HCT116 (cell line): ENCODE measurements around the gene TMEM154. TPM values are rescaled to one million over a fixed set of nuclear protein-coding genes. Genes with fewer than 3 reads are reported as not detected.

Source experiments
- ATAC-seq: fragments of 200-7000 bp; cut with Tn5 transposase; 2 replicates; pipeline ENCODE4 v1.9.1; 2020; ENCODE audit warnings: mild to moderate bottlenecking, moderate library complexity
- BruUV-seq: library from RNA; stranded (reverse); fragments of 400-500 nt; replicated peaks from 2 replicates; lab custom pipeline; 2021; lab: Mats Ljungman, UMichigan
- CTCF ChIA-PET: fragments of 300-600 bp; sonication (Branson Sonifier 250); formaldehyde crosslinking; loops from one replicate; lab custom pipeline; 2021; ENCODE audit warnings: antibody characterized with exemption; lab: Charles Lee
- POLR2A ChIA-PET: fragments of 300-600, 350-600 bp; sonication (Branson Sonifier 250); formaldehyde crosslinking; loops from one replicate; lab custom pipeline; 2021; ENCODE audit warnings: antibody characterized with exemption; lab: Charles Lee
- RAD21 ChIA-PET, 2 experiments: fragments of 300-600 bp; sonication (Branson Sonifier 250); formaldehyde crosslinking; loops; one replicate each; lab custom pipeline; 2023; ENCODE audit warnings: low total read pairs in 2 of 2; ENCODE audit not compliant: uncharacterized antibody in 2 of 2, unreplicated experiment in 2 of 2, low non-redundant PET in 1 of 2; lab: Charles Lee
- DNase-seq: peaks from one replicate; pipeline ENCODE4 v3.0.0-alpha.2; 2010; ENCODE audit warnings: low read depth, low spot score
- H2AFZ ChIP-seq: fragments of 200-600 bp; shearing (Covaris generic), sonication (generic); 2 replicates; pipeline ENCODE4 v1.6.1; 2017; ENCODE audit warnings: low read depth, mixed run types, mixed read lengths, antibody characterized with exemption, low read length; ENCODE audit not compliant: poor library complexity, severe bottlenecking
- H3K27ac ChIP-seq: 2 replicates; pipeline ENCODE4 v1.5.1; 2012; ENCODE audit warnings: low read depth, low read length
- H3K27me3 ChIP-seq: fragments of 200-600 bp; sonication (generic); 2 replicates; pipeline ENCODE4 v1.6.1; 2016; ENCODE audit warnings: mixed run types, low read length, mixed read lengths; ENCODE audit not compliant: insufficient read depth
- H3K36me3 ChIP-seq, 2 experiments: fragments of 200-500 bp in 1 of 2; fragments of 200-600 bp in 1 of 2; sonication (Bioruptor generic) in 1 of 2; sonication (generic) in 1 of 2; 2 replicates each; pipeline versions ENCODE4 v1.5.1 to v1.6.1; 2014 to 2016; ENCODE audit warnings: low read length in 2 of 2, inconsistent platforms in 1 of 2, mixed read lengths in 1 of 2, mixed run types in 1 of 2; ENCODE audit not compliant: insufficient read depth in 2 of 2, control insufficient read depth in 1 of 2
- H3K4me1 ChIP-seq, 2 experiments: fragments of 200-600 bp in 1 of 2; sonication (generic) in 1 of 2; 2 replicates each; pipeline versions ENCODE4 v1.5.1 to v1.6.1; 2012 to 2017; ENCODE audit warnings: low read length in 2 of 2, inconsistent platforms in 1 of 2, mild to moderate bottlenecking in 1 of 2, mixed read lengths in 1 of 2, mixed run types in 1 of 2, moderate library complexity in 1 of 2; ENCODE audit not compliant: insufficient read depth in 2 of 2, control insufficient read depth in 1 of 2
- H3K4me2 ChIP-seq: fragments of 200-600 bp; sonication (generic); 2 replicates; pipeline ENCODE4 v1.6.1; 2017; ENCODE audit warnings: mixed run types, low read length, mixed read lengths
- H3K4me3 ChIP-seq, 2 experiments: fragments of 200-600 bp in 1 of 2; sonication (generic) in 1 of 2; replicated peaks in 1 of 2; 2 replicates each; pipeline ENCODE4 v1.5.1; 2011 to 2016; ENCODE audit warnings: low read length in 2 of 2, control low read depth in 1 of 2, low read depth in 1 of 2, mild to moderate bottlenecking in 1 of 2, mixed read lengths in 1 of 2, mixed run types in 1 of 2
- H3K79me2 ChIP-seq: fragments of 200-600 bp; sonication (generic); 2 replicates; pipeline ENCODE4 v1.6.1; 2017; ENCODE audit warnings: mild to moderate bottlenecking, mixed run types, low read length, moderate library complexity, mixed read lengths; ENCODE audit not compliant: insufficient read depth
- H3K9ac ChIP-seq: fragments of 200-600 bp; sonication (generic); 2 replicates; pipeline ENCODE4 v1.6.1; 2016; ENCODE audit warnings: low read length, mixed read lengths
- H3K9me2 ChIP-seq: fragments of 200-600 bp; sonication (generic), shearing (Covaris generic); 2 replicates; pipeline ENCODE4 v1.6.1; 2017; ENCODE audit warnings: mixed run types, mild to moderate bottlenecking, moderate library complexity; ENCODE audit not compliant: insufficient read depth
- H3K9me3 ChIP-seq, 2 experiments: fragments of 200-500 bp in 1 of 2; fragments of 200-600 bp in 1 of 2; sonication (Bioruptor generic) in 1 of 2; sonication (generic) in 1 of 2; 2 replicates each; pipeline ENCODE4 v1.6.1; 2014 to 2017; ENCODE audit warnings: low read length in 2 of 2, mixed read lengths in 2 of 2, inconsistent platforms in 1 of 2, low read depth in 1 of 2, mild to moderate bottlenecking in 1 of 2, mixed run types in 1 of 2, moderate library complexity in 1 of 2; ENCODE audit not compliant: control insufficient read depth in 1 of 2, insufficient read depth in 1 of 2
- H4K20me1 ChIP-seq: fragments of 200-600 bp; sonication (generic), shearing (Covaris generic); 2 replicates; pipeline ENCODE4 v1.6.1; 2017; ENCODE audit warnings: mixed run types, mild to moderate bottlenecking, moderate library complexity; ENCODE audit not compliant: insufficient read depth
- CBX3 ChIP-seq: IDR thresholded peaks from 2 replicates; pipeline ENCODE4 v1.6.1; 2012; ENCODE audit warnings: low read depth
- CEBPB ChIP-seq: IDR thresholded peaks from 2 replicates; pipeline ENCODE4 v1.6.1; 2012; ENCODE audit warnings: low read depth
- EGR1 ChIP-seq: IDR thresholded peaks from 2 replicates; pipeline ENCODE4 v1.6.1; 2012; ENCODE audit warnings: low read depth
- ELF1 ChIP-seq: IDR thresholded peaks from 2 replicates; pipeline ENCODE4 v1.6.1; 2012; ENCODE audit warnings: low read depth, borderline replicate concordance
- EZH2 ChIP-seq: fragments of 200-600 bp; sonication (generic); IDR thresholded peaks from 2 replicates; pipeline ENCODE4 v1.6.1; 2017; ENCODE audit warnings: antibody characterized with exemption, mixed run types
- FOSL1 ChIP-seq: IDR thresholded peaks from 2 replicates; pipeline ENCODE4 v1.6.1; 2012; ENCODE audit warnings: low read depth
- JUND ChIP-seq: IDR thresholded peaks from 2 replicates; pipeline ENCODE4 v1.6.1; 2012
- POLR2AphosphoS5 ChIP-seq: IDR thresholded peaks from 2 replicates; pipeline ENCODE4 v1.6.1; 2011; ENCODE audit warnings: mild to moderate bottlenecking, low read depth, low read length, moderate library complexity
- RAD21 ChIP-seq: IDR thresholded peaks from 2 replicates; pipeline ENCODE4 v1.6.1; 2012; ENCODE audit warnings: low read depth, mild to moderate bottlenecking
- SIN3A ChIP-seq: IDR thresholded peaks from 2 replicates; pipeline ENCODE4 v1.6.1; 2012; ENCODE audit warnings: low read depth
- SP1 ChIP-seq: IDR thresholded peaks from 2 replicates; pipeline ENCODE4 v1.6.1; 2012; ENCODE audit warnings: low read depth
- SRF ChIP-seq: IDR thresholded peaks from 2 replicates; pipeline ENCODE4 v1.6.1; 2012; ENCODE audit warnings: low read depth
- TCF7L2 ChIP-seq: IDR thresholded peaks from 2 replicates; pipeline ENCODE4 v1.7.0; 2011; ENCODE audit warnings: borderline replicate concordance, inconsistent platforms; ENCODE audit not compliant: insufficient read depth, insufficient read length; ENCODE audit errors: extremely low read depth
- YY1 ChIP-seq: IDR thresholded peaks from 2 replicates; pipeline ENCODE4 v1.6.1; 2011; ENCODE audit warnings: low read length, low read depth, moderate library complexity, mild to moderate bottlenecking; ENCODE audit not compliant: insufficient replicate concordance; ENCODE audit errors: extremely low read depth
- ZNF274 ChIP-seq: fragments of 200-500 bp; sonication (Bioruptor generic); IDR thresholded peaks from 2 replicates; pipeline ENCODE4 v1.6.1; 2014; ENCODE audit warnings: mild to moderate bottlenecking, low read depth, low read length, inconsistent platforms
- intact Hi-C: fragments of 100-400 bp; cut with micrococcal nuclease; formaldehyde crosslinking; loops from 2 replicates; pipeline ENCODE4 v1.10.0; 2022
- total RNA-seq: library from RNA; stranded (reverse); gene quantifications from one replicate; pipeline ENCODE4 v1.2.1, GENCODE V29; 2021; ENCODE audit not compliant: unreplicated experiment
- TF ChIP-seq, protein P1 (sequence below): IDR thresholded peaks from 2 replicates; pipeline ENCODE4 v1.6.1; 2012; ENCODE audit warnings: low read depth
- TF ChIP-seq, protein P2 (sequence below), 3 experiments: fragments of 200-600 bp in 1 of 3; sonication (generic) in 1 of 3; IDR thresholded peaks in 2 of 3; conservative IDR thresholded peaks in 1 of 3; 2 replicates each; pipeline ENCODE4 v1.5.1; 2012 to 2017; ENCODE audit warnings: low read depth in 2 of 3, low read length in 2 of 3, antibody characterized with exemption in 1 of 3, borderline replicate concordance in 1 of 3, control low read depth in 1 of 3, mild to moderate bottlenecking in 1 of 3, mixed read lengths in 1 of 3, mixed run types in 1 of 3, moderate library complexity in 1 of 3; ENCODE audit not compliant: insufficient read depth in 1 of 3

Gene TMEM154
- total RNA-seq, 1 experiment from 2014 or later: 2.4 TPM

DNA sequence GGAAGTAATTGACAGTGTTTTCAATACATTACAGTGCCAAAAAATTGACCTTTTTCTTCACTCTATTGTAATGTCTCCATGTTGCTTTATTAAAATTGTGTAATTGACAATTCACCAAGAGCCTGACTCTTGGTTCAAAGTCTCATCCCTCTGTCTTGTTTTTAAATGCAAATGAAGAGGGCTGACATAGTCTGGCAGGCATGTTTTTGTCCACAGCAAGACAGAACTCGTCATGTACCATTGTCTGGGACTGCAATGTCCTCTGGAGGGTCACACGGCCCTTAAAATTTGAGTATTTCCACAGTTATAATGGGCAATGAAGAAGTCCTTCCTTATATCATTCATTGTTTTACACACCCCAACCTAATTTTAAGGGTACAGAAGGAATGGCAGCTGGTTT lies 105.9 kb downstream of the TMEM154 start (continued):
- TF ChIP-seq, protein P1, sequence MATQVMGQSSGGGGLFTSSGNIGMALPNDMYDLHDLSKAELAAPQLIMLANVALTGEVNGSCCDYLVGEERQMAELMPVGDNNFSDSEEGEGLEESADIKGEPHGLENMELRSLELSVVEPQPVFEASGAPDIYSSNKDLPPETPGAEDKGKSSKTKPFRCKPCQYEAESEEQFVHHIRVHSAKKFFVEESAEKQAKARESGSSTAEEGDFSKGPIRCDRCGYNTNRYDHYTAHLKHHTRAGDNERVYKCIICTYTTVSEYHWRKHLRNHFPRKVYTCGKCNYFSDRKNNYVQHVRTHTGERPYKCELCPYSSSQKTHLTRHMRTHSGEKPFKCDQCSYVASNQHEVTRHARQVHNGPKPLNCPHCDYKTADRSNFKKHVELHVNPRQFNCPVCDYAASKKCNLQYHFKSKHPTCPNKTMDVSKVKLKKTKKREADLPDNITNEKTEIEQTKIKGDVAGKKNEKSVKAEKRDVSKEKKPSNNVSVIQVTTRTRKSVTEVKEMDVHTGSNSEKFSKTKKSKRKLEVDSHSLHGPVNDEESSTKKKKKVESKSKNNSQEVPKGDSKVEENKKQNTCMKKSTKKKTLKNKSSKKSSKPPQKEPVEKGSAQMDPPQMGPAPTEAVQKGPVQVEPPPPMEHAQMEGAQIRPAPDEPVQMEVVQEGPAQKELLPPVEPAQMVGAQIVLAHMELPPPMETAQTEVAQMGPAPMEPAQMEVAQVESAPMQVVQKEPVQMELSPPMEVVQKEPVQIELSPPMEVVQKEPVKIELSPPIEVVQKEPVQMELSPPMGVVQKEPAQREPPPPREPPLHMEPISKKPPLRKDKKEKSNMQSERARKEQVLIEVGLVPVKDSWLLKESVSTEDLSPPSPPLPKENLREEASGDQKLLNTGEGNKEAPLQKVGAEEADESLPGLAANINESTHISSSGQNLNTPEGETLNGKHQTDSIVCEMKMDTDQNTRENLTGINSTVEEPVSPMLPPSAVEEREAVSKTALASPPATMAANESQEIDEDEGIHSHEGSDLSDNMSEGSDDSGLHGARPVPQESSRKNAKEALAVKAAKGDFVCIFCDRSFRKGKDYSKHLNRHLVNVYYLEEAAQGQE: no peak
- TF ChIP-seq, all 23 proteins: peak for 0

GRCh38 chr4:152572417-152573086 lies 107.2 kb downstream of the TMEM154 start:
- no peak for DNase-seq
- RAD21 ChIA-PET: no interaction called here
- no peaks in the 10 kb centered on the region for H3K79me2 ChIP-seq
- TF ChIP-seq CBX3 (no peak), ELF1 (no peak), POLR2AphosphoS5 (no peak), CEBPB (no peak), TCF7L2 (no peak), FOSL1 (no peak), ZNF274 (no peak), SRF (no peak), SP1 (no peak), EZH2 (no peak), RAD21 (no peak), EGR1 (no peak), YY1 (no peak), SIN3A (no peak), JUND (no peak)
- TF ChIP-seq, protein P2, sequence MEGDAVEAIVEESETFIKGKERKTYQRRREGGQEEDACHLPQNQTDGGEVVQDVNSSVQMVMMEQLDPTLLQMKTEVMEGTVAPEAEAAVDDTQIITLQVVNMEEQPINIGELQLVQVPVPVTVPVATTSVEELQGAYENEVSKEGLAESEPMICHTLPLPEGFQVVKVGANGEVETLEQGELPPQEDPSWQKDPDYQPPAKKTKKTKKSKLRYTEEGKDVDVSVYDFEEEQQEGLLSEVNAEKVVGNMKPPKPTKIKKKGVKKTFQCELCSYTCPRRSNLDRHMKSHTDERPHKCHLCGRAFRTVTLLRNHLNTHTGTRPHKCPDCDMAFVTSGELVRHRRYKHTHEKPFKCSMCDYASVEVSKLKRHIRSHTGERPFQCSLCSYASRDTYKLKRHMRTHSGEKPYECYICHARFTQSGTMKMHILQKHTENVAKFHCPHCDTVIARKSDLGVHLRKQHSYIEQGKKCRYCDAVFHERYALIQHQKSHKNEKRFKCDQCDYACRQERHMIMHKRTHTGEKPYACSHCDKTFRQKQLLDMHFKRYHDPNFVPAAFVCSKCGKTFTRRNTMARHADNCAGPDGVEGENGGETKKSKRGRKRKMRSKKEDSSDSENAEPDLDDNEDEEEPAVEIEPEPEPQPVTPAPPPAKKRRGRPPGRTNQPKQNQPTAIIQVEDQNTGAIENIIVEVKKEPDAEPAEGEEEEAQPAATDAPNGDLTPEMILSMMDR (IDR thresholded peaks at IDR 0.05 in 2 of 3, conservative IDR thresholded peaks at IDR 0.05 in 1 of 3; ENCODE audit: borderline replicate concordance in 1 of 3, insufficient read depth in 1 of 3, low read depth in 2 of 3, low read length in 2 of 3): no peak
- TF ChIP-seq, protein P1: no peak
- TF ChIP-seq, all 23 proteins: peak for 0
- no peaks in the 10 kb centered on the region for H3K9me2 ChIP-seq
- no peak for ATAC-seq
- CTCF ChIA-PET: no interaction called here
- H3K36me3 ChIP-seq: no peaks in the 10 kb centered on the region
- H3K4me2 ChIP-seq: no peak overlapping the region
- H3K4me1 ChIP-seq: no peaks in the 10 kb centered on the region
- H3K4me3 ChIP-seq: no peak overlapping the region
- POLR2A ChIA-PET: no interaction called here
- H3K9ac ChIP-seq: no peak overlapping the region
- no peak overlapping the region for H2AFZ ChIP-seq
- BruUV-seq: no TSS peak
- no peak overlapping the region for H3K27ac ChIP-seq
- no peaks in the 10 kb centered on the region for H3K27me3 ChIP-seq
- H4K20me1 ChIP-seq: no peaks in the 10 kb centered on the region
- intact Hi-C loops: no loop called here
- H3K9me3 ChIP-seq: no peaks in the 10 kb centered on the region
